ENCODE data around the gene TBC1D17.
"Not testable (repeated sequence)": the region's sequence is repeated elsewhere in the genome, so short reads cannot be mapped to it uniquely, and the experiment has no call there.

TBC1D17 gene

DNA sequence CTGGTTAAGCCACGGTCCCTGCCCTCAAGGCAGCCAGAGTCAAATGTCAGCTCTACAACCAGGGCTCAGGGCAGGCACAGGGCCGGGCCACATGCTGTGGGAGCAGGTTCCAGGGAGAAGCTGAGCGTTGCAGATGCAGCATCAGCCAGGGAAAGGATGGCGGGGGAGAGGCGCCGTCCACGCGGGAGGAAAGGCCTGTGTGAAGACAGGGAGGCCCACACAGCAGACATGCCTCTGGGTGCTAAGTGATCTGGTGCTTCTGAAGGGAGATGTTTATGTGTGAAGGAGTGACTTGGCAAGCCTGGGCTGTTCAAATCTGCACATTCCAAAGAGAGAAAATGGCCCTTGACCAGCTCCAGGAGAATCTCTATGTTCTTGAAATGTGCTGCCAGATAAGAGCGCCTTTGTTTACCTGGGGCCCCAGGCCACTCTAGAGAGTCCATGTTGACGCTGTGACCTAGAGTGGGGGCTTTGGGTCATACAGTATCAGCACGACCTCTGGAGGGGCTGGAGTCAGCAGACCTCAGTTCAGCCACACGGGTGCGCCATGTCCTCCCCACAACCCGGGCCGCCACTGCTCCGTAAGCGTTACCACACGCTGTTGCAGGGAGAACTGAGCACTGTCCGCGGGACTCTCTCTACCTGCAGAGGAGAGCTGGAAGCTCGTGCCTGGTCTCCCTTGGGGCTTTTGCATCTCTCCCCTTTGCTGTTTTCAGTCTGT is 35.6 kb downstream of the TBC1D17 start:
- DNase-seq (ENCODE audit: extremely low spot score, insufficient read length, low read depth) = no peak
- FAIRE-seq = no peak

- DNase-seq (ENCODE audit: extremely low spot score, insufficient read length, low read depth) (no peak), FAIRE-seq (no peak)
Measured at GRCh38 chr19:49913720-49914119, 36.2 kb downstream of the TBC1D17 start.

GRCh38 chr19:49915271-49915670 is 37.8 kb downstream of the TBC1D17 start:
- DNase-seq (ENCODE audit: extremely low spot score, insufficient read length, low read depth) = no peak
- no peak for FAIRE-seq

DNA sequence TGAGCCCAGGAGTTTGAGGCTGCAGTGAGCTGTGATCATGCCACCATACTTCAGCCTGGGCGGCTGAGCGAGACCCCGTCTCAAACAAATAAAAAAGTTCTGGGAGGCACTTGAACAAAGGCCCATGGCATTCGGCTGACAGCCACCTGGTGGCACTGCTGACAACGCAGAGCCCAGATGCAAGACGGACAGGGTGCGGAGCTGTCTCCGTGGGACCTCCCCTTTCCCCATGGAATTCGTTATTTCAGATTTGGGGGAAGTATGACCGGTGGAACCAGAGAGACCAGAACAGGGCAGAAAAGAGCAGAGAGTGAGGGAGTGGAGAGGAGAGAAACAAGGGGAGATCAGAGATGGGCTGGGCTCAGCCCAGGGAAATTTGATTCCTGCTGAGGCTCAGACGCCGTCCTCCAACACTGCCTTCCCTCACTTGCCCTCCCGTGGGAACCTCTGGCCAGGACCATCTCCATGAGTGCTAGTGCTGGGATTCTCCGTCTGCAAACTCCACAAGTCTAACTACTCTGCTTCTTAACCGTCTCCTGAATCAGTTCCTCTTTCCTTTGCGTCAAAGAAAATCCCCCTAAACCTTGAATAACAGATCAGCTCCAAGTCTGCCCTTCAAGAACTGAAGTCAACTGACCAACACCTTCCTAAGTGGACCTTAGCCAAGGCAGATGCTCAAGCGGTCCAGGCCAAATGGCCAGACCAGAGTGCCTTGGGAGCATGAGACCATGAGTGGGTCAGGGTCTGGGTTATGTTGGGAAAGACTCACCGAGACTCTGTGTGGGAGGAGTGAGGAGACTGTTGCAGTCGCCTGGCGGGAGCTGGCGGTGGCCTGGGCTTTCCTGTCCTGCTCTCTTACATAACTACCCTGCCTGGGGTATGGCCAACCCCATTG is 39.6 kb downstream of the TBC1D17 start:
- no peak for DNase-seq (ENCODE audit: extremely low spot score, insufficient read length, low read depth)
- FAIRE-seq = peak; percentile 65

- FAIRE-seq (no peak), DNase-seq (ENCODE audit: extremely low spot score, insufficient read length, low read depth) (no peak)
Measured at GRCh38 chr19:49918089-49918488, 40.6 kb downstream of the TBC1D17 start.

GRCh38 chr19:49920624-49921363 is 43.3 kb downstream of the TBC1D17 start:
- FAIRE-seq = no peak

GRCh38 chr19:49921871-49922795 is 44.6 kb downstream of the TBC1D17 start:
- FAIRE-seq (no peak), DNase-seq (ENCODE audit: extremely low spot score, insufficient read length, low read depth) (no peak)

More at GRCh38 chr19:49920624-49921363, 43.3 kb downstream of the TBC1D17 start:
- no peak for DNase-seq (ENCODE audit: extremely low spot score, insufficient read length, low read depth)

DNA sequence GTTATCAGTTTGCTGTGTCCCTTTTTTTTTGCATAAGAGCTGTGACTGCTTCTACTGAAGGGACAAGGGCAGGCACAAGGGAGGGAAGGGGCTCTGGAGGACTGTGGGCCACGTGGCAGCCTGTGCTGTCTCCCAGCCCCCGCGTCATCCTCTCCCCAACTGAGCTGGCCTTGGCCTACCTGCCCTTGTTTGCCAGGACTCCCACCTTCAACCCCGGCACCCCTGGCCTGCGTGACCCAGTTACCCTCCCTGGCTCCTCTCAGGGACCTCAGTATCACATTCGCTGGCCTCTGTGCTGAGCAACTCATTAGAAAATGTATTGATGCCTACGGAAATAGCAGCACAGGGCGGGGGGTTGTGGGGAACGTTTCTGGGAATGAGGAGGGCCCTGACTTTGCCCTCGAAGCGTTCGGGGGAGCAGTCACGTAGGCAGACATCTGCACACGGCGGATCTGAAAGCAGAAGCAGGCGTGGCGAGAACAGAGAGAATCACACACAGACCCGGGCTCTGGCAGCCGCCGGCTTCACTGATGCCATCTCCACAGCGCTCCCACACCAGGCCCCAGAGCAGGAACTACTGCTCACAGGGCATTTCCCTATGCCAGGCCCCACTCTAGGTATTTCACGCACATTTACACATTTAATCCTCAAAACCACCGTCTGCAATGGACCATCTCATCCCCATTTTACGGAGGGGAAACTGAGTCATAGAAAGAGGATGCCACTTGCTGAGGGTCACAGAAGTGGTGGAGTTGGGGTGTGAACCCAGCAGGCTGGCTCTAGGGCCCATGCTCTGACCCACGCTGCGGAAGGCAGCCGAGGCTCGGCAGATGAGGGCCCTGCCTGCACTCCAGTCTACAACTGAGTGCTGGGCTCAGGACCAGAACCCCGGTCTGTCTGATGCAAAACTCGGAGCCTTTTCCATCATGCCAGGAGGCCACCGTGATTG is 45.8 kb downstream of the TBC1D17 start:
- DNase-seq (ENCODE audit: extremely low spot score, insufficient read length, low read depth) (no peak), FAIRE-seq (no peak)

DNA sequence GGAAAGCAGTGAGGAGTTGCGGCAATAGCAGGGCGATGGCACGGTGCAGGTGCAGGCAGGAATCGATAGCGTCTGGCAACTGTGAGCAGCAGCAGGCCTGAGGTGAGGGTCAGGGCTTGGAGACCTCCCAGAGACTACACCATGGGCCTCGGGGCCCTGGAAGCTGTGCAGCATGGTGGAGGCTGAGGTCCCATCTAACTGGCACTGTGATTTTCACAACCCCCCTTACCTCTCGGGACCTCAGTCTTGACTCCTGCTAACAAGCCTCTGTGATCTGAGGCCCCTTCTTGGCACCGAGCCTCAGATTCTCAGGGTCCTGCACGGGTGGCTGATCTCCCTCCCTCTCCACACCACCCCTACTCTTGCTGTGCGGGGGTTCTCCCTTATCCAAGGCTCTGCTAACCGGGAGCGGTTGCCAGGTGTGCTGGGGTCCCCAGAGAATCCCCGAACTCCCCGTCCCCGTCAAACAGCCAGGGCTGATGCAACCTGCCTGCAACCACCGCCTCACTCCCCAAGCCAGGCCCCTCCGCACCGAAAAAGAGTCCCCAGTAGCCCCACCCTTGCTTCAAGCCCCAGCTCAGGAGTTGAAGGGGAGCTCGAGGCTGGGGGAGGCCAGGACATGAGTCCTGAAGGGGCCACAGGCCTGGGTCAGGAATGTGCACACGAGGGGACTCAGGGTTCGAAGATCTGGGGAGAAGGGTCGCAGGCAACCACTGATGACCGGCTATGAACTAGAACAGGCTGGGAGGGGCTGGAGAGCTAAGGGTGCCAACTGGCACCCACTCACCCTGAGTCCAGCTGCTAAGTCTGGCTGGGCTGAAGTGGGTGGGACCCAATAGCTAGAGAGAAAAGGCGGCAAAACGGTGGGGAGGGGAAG is 46.7 kb downstream of the TBC1D17 start:
- no peak for DNase-seq (ENCODE audit: extremely low spot score, insufficient read length, low read depth)
- FAIRE-seq = no peak

- FAIRE-seq; DNase-seq (ENCODE audit: extremely low spot score, insufficient read length, low read depth): not testable (repeated sequence)
Measured at GRCh38 chr19:49924881-49925210, 47.3 kb downstream of the TBC1D17 start.

- no peak for DNase-seq (ENCODE audit: extremely low spot score, insufficient read length, low read depth)
- no peak for FAIRE-seq
Measured at GRCh38 chr19:49925486-49925885, 48.0 kb downstream of the TBC1D17 start.

GRCh38 chr19:49926515-49926914 is 49.0 kb downstream of the TBC1D17 start:
- FAIRE-seq = no peak
- DNase-seq (ENCODE audit: extremely low spot score, insufficient read length, low read depth) = no peak

- no peak for DNase-seq (ENCODE audit: extremely low spot score, insufficient read length, low read depth)
- FAIRE-seq = no peak
Measured at GRCh38 chr19:49927526-49928264, 50.2 kb downstream of the TBC1D17 start.

- FAIRE-seq (no peak), DNase-seq (ENCODE audit: extremely low spot score, insufficient read length, low read depth) (peak; percentile 91)
Measured at GRCh38 chr19:49929121-49929610, 51.7 kb downstream of the TBC1D17 start, which contains the start of the genes ATF5 and NUP62. Gene ATF5, plus strand, starts transcription at chr19:49929205. Its CDS starts 1,646 bp downstream, at chr19:49930851. Gene NUP62, minus strand, starts transcription at chr19:49929504. Its CDS starts 19,697 bp downstream, at chr19:49909807.

DNA sequence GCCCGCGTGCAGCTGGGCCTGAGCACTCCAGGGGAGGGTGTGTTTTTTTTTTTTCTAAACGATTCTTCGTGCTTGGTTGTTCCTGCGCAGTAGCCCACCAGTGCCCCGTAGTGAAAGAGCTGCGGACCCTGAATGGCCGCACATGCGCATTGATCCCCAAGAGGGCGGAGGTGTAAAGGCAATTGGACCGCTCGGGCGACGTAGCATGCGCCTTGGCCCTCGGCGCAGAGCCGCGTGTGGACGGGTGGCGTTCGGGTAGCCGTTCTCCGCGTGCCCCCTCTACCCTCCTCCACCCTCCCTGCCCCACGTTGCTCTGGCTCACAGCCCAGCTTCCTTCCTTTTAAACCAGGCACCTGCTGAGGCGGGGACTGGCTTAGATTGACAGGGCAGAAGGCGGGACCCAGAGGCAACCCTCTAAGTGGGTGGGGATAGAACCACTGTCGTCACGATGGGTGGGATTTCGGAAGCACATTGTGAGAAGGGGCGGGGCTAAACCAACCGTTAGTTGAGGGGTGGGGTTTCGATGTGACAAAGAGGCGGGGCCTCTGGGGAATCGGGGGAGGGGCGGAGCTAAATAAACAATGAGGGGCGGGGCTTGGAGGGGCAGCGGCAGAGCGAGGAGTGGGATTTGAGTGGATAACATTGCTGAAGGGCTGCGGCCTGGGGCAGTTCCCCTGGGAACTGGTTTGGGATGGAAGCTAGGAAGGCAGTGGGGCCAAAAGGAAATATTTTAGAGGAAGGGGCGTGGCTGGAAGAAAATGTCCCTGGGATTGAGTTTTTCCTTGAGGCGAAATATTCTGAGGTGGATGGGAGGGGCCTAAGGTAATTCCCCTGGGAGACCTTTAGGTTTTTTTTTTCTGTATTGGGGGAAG is 52.3 kb downstream of the TBC1D17 start:
- FAIRE-seq (peak; percentile 98), DNase-seq (ENCODE audit: extremely low spot score, insufficient read length, low read depth) (peak; percentile 89)
